ENCODE data around the gene TBL2.
"Not testable (repeated sequence)": the region's sequence is repeated elsewhere in the genome, so short reads cannot be mapped to it uniquely, and the experiment has no call there.

TBL2 gene

DNA sequence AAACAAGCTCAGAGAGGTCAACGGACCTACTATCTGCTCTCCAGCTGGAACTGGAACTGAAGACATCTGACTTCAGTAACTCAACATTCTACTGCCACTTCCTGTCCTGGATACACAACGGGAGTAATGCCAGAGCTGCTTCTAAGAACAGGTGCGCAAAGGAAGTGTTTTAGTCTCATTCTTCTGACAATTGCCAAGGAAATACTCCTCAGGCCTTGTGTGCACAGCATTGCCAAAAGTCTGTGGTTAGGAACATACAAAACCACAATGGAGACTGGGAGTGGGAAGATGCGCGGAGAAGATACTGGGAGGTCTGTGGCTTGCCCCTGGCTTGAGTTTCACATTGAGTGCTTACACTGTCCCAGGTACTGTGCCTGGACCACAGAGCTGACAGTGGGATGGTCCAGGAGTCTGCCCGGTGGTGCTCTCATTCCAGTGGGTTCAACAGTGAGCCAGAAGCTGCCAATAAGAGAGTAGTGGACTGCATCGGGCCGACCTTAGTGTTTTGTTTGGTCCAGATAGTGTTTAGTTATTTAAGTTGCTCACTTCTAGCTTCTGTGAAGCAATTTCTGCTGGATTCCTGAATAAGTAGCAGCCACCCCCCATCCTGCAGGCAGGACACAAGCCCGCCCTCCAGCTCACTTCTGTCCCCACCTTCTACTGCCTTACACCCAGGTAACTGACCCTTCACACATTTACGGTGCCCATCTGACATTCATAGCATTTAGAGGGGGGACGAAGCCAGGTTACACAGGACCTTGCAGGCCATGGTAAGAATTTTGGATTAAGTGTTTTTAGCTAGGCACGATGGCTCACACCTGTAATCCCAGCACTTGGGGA lies 10.3 kb downstream of the TBL2 start:
- DNase-seq = no peak

DNA sequence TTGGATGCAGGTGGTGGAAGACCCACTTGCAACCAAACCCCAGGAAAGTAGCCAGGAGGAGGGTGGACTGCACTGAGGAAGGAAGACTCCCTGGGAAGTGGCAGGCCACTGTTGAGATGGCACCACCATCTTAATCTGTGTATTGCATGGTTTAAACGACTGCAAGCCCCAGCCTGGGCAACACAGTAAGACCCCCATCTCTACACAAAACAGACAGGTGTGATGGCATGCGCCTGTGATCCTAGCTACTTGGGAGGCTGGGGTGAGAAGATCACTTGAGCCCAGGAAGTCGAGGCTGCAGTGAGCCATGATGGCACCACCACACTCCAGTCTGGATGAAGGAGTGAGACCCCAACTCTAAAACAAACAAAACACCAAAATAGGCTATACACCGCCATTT lies 11.2 kb downstream of the TBL2 start:
- no peak for DNase-seq

DNA sequence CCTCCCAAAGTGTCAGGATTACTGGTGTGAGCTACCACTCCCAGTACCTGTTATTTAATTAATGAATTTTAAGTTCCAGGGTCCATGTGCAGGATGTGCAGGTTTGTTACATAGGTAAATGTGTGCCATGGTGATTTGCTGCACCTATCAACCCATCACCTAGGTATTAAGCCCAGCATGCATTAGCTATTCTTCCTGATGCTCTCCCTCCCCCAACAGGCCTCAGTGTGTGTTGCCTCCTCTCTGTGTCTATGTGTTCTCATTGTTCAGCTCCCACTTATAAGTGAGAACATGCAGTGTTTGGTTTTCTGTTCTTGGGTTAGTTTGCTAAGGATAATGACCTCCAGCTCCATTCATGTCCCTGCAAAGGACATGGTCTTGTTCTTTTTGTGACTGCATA lies 11.9 kb downstream of the TBL2 start:
- DNase-seq = not testable (repeated sequence)

DNA sequence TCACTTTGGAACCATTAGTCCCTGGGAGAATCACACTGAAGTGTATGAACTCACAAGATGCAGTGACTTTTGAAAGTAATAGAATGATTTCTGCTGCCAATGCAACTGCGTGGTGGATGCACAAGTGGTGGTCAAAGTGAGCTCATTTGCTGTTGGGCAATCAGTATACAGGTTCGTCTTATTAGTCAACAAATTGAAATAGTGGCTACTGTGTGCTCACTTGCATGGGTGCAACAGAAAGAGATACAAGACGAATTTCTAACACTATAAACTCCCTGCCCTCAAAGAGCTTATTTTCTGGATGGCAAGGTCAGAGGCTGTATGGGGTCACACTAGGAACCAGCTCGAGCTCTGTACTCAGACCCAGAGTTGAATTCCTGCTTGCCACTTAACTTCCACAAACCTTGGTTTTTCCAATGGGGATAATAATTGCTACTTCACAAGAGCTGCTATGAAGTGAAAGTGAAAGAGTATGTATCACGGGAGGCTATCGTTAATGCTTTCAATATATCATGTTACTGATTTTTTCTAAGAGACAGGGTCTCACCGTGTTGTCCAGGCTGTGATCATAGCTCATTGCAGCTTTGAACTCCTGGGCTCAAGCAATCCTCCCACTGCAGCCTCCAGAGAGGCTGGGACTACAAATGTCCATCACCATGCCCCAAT lies 12.6 kb downstream of the TBL2 start:
- DNase-seq = no peak

DNA sequence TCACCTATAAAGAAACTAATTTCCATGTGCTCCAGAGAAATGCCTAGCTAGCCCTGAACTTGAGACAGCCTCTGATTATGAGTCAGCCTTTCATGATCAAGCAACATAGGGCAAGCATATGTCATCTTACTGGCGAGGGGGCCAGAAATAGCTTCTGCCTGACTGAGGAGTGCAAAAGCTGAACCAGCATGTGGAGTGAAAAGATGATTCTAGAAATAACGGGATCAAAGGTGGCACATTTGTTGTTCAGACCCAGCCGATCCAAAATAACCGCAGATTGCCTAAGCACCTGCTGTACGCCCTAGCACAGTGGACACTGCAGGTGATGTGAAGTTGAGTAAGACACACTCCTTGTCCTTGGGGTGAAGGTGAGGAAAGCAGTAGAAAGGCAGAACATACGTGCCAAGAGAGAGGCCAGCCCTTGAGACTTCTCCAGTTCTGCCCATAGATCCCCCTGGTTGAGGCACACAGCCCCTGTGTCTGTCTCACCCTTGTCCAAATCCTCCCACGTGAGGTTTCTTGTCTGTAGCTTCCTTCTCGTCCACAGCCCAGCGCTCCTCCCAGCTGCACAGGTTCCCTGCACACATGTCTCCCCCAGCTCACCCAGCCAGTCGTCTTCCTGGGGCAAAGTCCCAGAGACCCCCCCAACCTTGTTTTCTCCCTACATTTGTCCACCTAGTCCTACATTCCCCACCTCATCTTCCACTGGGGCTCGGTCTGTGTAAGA lies 18.1 kb downstream of the TBL2 start:
- no peak for DNase-seq

DNA sequence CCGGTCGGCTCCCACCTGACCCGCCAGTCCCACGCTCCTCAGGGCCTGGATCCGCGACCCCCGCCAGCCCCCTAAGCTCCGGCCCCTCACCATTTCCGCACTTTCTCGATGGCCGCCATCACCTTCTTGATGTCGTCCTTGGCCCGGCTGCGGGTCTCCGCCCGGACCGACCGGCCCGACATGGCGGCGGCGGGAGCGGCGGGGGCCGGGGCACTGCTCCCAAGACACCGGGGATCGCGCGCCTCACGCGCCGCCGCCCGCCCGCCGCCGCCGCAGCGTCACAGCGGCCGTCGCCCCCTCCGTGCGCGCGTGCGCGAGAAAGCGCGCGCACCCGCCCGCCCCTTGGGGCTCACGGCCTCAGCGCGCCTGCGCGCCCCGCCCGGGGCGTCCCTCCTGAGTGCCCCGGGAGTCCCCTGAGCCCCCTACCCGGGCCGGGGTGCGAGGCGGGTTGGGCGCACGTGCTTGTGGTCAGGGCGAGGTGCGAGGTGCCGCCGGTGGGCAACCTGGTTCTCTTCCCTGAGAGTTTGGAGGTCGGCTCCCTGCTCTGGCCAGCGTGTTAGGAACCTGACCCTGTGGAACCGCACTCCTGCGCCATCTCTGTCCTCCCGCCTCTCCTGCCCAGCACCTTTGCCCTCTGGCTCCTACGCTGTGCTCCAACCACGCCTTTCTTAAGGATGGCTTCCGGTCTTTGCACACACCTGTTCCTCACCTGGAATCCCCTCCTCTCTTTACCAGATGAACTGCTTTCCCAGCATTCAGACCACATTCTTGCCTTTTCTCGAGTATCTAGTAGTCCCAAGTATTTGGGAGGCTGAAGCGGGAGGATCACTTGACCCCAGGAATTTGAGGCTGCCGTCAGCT lies 20.8 kb downstream of the TBL2 start, which contains the start of gene BCL7B:
TSS of gene BCL7B (minus strand) at position 294 of the 861 bp plus-strand sequence. CDS start at position 182, 112 bp downstream.
- peak; percentile 75 for DNase-seq

DNA sequence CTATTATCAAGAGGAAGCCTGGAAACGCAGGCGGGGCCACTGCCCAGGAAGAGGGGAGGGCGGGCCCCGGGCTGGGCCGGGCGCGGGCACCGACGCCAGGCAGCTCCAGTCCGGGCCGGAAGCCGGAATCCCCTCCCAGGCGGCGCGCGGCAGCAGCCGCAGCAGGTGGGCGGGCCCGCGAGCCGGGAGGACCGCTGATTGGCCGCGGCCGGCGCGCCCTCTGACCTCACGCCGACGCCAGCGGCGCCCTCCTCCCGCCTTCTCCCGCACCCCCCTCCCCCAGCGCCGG lies 21.3 kb downstream of the TBL2 start:
- peak; percentile 93 for DNase-seq

DNA sequence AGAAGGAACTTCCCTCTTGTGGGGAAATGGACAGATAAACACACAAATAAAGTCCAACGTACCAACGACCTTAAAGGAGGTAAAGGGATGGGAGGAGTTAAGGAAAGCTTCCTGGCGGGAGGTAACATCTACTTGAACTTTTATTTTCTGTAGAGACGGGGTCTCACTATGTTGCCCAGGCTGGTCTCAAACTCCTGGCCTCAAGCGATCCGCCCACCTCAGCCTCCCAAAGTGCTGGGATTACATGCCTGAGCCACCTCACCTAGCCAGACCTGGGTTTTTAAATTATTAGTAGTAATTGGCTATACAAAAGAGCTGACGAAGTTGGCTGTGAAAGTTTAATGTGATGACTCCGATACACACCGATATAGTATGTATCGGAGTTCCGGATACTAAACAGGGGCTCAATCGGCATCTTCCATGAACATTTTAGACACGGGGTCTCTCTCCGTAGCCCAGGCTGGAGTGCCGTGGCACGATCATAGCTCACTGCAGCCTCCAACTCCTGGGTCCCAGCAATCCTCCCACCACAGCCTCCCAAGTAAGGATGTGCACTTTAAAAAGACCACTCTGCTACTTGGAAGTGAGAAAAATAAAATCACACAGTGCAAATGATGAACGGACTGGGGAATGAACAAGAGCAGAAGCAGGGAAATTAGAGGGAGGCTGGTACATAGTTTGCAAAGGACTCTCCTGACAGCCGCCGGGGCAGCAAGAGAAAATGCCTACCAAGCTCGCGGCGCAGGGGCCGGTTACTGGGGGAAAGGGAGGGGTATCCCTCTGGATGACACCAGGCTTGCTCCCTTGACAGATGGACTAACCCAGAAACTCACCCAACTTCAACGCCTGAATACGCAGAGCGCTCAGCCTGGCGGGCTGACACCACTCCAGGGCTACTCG lies 21.9 kb downstream of the TBL2 start:
- no peak for DNase-seq

DNA sequence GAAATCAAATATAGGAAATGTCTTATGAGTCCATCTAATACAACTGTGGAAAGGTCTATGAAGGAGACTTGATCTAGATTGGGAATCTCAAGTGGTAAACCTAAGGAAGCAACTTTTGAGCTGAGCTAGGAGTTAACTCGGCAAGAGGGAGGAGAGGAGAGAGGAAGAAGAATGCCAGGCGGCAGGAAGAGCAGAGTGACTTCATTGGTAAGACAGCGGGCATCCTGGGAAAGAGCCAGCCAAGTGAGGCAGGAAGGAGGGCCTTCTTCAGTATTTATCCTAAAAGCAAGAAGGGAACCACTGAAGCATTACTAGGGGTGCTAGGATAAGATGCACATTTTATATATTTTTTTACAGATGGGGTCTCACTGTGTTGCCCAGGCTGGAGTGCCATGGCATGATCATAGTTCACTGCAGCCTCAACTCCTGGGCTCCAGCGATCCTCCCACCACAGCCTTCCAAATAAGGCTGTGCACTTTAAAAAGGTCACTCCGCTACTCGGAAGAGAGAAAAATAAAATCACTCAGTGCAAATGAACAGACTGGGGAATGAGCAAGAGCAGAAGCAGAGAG lies 22.9 kb downstream of the TBL2 start:
- no peak for DNase-seq

DNA sequence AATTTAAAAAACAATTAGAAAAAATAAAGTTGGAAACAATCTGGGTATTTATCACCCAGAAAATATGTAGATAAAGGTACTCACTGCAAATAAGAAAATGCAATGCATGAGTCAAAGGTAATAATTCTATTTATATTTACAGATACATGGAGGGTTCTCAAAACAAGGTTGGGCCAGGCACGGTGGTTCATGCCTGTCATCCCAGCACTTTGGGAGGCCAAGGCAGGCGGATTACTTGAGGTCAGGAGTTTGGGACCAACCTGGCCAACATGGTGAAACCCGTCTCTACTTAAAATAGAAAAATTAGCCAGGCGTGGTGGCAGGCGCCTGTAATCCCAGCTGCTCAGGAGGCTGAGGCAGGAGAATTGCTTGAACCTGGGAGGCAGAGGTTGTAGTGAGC lies 28.3 kb downstream of the TBL2 start:
- not testable (repeated sequence) for DNase-seq

DNA sequence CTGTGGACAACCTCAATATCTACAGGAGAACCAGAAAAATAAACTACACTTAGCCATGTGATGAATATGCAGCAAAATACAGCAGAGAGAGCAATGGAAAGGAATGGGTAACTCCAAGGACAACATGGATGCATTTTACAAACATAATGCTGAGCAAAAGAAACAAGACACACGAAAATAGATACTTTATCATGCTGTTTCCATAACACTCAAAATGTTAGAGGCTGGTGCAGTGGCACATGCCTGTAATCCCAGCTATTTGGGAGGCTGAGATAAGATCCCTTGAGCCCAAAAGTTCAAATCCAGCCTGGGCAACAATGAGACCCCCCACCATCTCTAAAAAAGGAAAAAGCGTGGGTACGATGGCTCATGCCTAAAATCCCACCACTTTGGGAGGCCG lies 29.2 kb downstream of the TBL2 start:
- DNase-seq = no peak

DNA sequence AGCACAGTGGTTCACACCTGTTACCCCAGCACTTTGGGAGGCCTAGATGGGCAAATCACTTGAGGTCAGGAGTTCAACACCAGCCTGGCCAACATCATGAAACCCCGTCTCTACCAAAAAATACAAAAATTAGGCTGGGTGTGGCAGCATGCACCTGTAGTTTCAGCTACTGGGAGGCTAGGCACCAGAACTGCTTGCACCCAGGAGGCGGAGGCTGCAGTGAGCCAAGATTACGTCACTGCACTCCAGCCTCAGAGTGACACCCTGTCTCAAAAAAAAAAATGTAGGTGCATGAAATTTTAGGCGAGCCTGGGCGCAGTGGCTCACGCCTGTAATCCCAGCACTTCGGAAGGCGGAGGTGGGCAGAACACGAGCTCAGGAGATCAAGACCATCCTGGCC lies 30.5 kb downstream of the TBL2 start:
- DNase-seq = no peak

DNA sequence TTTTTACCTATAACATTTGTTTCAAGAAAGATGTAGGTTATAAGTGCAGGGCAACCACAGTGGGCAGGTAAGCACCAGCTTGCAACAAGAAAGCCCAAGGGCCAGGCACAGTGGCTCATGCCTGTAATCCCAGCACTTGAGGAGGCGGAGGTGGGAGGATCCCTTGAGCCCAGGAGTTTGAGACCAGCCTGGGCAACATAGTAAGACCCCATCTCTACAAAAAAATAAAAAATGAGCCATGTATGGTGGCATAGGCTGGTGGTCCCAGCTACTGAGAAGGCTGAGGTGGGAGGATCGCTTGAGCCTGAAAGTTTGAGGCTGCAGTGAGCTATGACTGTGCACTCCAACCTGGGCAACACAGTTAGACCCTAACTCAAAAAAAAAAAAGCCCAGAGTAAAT lies 33.7 kb downstream of the TBL2 start:
- DNase-seq = no peak

DNA sequence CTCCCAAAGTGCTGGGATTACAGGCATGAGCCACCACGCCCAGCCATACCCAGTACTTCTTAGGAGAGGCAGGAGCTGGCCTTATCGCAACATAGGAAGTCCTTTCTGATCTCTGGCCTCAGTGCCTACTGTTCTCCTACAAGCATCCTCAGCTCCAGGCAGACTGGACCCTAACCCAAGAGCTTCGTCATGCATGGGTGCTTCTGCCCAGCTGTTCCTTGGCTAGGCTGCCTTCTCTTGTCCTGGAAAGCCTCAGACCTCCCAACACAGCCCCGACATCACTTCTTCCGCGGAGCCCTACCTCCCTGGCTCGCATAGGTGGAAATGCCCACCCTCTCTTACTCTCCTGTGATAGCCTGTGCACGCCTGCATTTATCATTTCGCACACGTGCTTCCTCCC lies 36.7 kb downstream of the TBL2 start:
- DNase-seq = no peak

DNA sequence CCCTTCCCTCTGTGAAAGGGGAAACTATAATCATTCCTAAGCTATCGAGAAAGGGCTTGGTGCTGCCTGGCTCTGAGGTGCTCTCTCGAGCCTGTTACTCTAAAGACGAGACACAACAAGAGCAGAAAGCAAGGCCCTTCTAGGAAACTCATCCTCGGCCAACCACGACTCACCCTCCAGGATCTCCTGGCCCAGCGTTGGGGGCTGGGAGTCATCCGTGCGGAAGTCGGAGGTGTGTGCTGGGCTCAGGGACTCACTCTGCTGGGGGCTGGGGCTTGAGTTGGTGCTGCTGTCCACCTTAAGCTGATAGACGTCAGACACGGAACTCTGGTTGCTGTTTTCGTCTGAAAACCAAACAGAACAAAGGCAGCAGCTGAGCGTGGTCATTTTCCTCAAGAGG lies 38.7 kb downstream of the TBL2 start:
- DNase-seq = no peak

DNA sequence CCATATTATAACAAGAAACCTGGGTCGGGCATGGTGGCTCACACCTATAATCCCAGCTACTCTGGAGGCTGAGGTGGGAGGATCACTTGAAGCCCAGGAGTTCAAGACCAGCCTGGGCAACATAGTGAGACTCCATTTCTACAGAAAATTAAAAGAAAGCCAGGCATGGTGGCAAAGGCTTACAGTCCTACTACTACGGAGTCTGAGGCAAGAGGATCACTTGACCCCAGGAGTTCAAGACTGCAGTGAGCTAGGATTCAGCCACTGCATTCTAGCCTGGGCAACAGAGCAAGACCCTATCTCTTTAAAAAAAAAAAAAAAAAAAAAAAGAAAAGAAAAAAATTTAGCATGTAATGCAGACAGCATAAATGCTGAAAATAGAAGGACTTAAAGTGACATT lies 39.9 kb downstream of the TBL2 start:
- not testable (repeated sequence) for DNase-seq

DNA sequence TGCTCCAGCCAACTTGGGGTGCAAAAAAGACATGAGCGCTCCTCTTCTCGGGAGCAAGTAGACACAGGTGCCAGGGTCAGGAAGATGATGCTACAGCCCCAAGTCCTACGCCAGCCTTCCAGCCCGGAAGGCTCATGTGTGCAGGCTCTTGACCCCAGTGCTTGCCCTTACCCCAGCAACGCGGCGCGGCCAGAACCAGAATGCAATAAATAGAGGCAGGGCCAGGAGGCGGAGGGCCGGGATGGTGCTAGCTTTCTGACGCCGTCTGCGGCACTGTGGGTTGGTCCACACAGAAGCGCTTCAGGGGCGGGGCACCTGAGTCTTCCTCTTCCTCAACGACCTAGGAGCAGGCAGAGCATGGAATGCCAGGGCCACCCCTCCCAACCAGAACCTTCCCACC lies 41.3 kb downstream of the TBL2 start:
- DNase-seq = no peak

DNA sequence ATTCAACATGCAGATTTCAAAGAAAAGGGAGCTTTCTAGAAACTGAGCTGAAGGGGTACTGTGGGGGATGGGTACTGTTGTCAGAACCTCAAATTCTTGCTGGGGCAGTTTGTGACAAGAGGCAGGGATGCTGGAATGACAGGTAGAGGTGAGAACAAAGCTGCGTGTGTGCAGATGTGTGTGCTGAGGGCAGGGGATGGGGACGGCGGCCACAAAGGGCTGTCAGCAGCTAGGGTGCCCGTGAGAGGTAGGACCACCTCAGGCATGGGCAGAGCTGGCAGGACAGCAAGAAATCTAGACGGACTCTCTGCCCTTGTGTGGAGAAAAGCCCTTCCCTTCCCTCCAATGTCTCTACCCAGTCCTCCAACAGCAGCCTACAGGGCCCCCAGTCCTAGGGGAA lies 41.9 kb downstream of the TBL2 start:
- DNase-seq = no peak

DNA sequence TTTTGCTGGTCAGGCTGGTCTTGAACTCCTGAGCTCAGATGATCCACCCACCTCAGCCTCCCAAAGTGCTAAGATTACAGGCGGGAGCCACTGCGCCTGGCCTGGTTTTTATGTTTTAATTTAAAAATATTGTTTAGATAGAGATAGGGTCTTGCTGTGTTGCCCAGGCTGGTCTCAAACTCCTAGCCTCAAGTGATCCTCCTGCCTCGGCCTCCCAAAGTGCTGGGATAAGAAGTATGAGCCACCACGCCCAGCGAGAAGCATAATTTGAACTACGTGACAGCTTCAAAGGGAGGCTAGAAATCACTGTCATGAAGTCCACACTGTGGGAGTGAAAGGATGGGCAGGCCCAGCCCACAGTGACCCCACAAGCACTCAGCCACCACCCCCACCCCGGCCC lies 42.5 kb downstream of the TBL2 start:
- not testable (repeated sequence) for DNase-seq

DNA sequence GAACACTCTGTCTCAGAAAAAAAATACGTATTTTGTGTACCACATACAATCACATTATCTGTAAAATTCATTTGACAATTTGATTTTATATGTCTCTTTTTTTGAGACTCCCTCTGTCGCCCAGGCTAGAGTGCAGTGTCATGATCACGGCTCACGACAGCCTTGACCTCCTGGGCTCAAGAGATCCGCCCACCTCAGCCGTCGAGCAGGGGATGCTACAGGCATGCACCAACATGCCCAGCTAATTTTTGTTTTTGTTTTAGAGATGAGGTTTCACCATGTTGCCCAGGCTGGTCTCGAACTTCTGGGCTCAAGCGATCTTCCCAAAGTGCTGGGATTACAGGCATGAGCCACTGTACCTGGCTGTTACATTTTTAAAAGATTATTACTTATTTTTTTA lies 44.6 kb downstream of the TBL2 start:
- DNase-seq = no peak

DNA sequence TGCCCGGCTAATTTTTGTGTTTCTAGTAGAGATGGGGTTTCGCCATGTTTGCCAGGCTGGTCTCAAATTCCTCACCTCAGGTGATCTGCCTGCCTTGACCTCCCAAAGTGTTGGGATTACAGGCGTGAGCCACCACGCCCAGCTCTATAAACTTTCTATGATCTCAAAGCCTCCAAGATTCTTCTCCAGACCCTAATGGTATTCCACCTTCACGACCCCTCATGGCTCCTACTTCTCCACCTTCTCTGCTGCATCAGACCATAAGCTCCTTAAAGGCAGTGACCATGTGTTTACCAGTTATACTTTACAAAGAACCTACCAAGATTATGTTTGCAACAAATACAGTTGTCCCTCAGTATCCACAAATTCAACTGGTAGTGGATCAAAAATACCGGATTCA lies 46.2 kb downstream of the TBL2 start:
- no peak for DNase-seq

DNA sequence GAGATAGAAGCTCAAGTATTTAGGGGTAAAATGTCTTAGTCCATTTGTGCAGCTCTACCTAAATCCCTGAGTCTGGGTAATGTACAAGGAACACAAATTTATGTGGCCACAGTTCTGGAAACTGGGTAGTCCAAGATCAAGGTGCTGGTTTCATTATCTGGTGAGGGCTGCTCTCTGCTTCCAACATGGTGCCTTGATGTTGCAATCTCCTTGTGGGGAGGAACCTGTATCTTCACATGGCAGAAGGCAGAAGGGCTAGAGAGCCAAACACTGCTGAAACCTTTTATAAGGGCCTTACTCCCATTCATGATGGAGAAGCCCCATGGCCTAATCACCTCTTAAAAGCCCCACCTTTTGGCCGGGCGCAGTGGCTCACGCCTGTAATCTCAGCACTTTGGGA lies 47.6 kb downstream of the TBL2 start:
- DNase-seq = no peak

Measured in NCI-H1092 treated with DMSO at 0.1 percent for 48 hours (cell line).